GM12878 (cell line): ENCODE results near the gene SPATA9. TPM values are rescaled to one million over a fixed set of nuclear protein-coding genes. Genes with fewer than 3 reads are reported as not detected.

Source experiments
- ATF2 ChIP-seq: IDR thresholded peaks from 2 replicates; pipeline ENCODE4 v1.6.1; 2012; ENCODE audit warnings: low read length, inconsistent platforms
- CREM ChIP-seq: IDR thresholded peaks from 2 replicates; pipeline ENCODE4 v1.6.1; 2014; ENCODE audit warnings: antibody characterized with exemption, low read depth
- CTCF ChIP-seq, 3 experiments: IDR thresholded peaks in 2 of 3; conservative IDR thresholded peaks in 1 of 3; 2 replicates each; pipeline ENCODE4 v1.5.1; 2011; ENCODE audit warnings: low read depth in 3 of 3, low read length in 3 of 3, mild to moderate bottlenecking in 3 of 3, control low read depth in 2 of 3, moderate library complexity in 2 of 3, inconsistent platforms in 1 of 3, mixed read lengths in 1 of 3; ENCODE audit not compliant: control insufficient read depth in 2 of 3, insufficient read depth in 1 of 3; ENCODE audit errors: extremely low read depth in 1 of 3
- FOXK2 ChIP-seq: fragments of 450-650 bp; IDR thresholded peaks from 2 replicates; pipeline ENCODE4 v1.6.1; 2017; ENCODE audit warnings: mild to moderate bottlenecking, moderate library complexity
- HDAC2 ChIP-seq: fragments of 200-600 bp; sonication (generic); IDR thresholded peaks from 2 replicates; pipeline ENCODE4 v1.6.1; 2017
- IKZF1 ChIP-seq: fragments of 450-650 bp; conservative IDR thresholded peaks from 2 replicates; pipeline ENCODE4 v1.6.1; 2017; ENCODE audit warnings: antibody characterized with exemption, mild to moderate bottlenecking
- IKZF2 ChIP-seq, 2 experiments: fragments of 450-650 bp; IDR thresholded peaks; 2 replicates each; pipeline ENCODE4 v1.6.1; 2017; ENCODE audit warnings: mild to moderate bottlenecking in 2 of 2, moderate library complexity in 2 of 2
- MLLT1 ChIP-seq: fragments of 450-650 bp; IDR thresholded peaks from 2 replicates; pipeline ENCODE4 v1.6.1; 2016; ENCODE audit warnings: mild to moderate bottlenecking
- MTA2 ChIP-seq: fragments of 450-650 bp; IDR thresholded peaks from 2 replicates; pipeline ENCODE4 v1.6.1; 2016; ENCODE audit warnings: low read depth, mild to moderate bottlenecking, moderate library complexity
- NBN ChIP-seq: fragments of 450-650 bp; IDR thresholded peaks from 2 replicates; pipeline ENCODE4 v1.6.1; 2016
- NKRF ChIP-seq: fragments of 450-650 bp; conservative IDR thresholded peaks from 2 replicates; pipeline ENCODE4 v1.6.1; 2017; ENCODE audit warnings: mild to moderate bottlenecking, moderate library complexity
- NR2C1 ChIP-seq: fragments of 450-650 bp; IDR thresholded peaks from 2 replicates; pipeline ENCODE4 v1.6.1; 2017; ENCODE audit warnings: antibody characterized with exemption, mild to moderate bottlenecking, moderate library complexity
- POU2F2 ChIP-seq: IDR thresholded peaks from 3 replicates; pipeline ENCODE4 v1.6.1; 2011; ENCODE audit warnings: low read depth, mild to moderate bottlenecking, low read length, borderline replicate concordance
- RAD21 ChIP-seq: IDR thresholded peaks from 2 replicates; pipeline ENCODE4 v1.6.1; 2011; ENCODE audit warnings: mild to moderate bottlenecking, low read depth, low read length, moderate library complexity; ENCODE audit not compliant: insufficient read depth
- RELB ChIP-seq: fragments of 450-650 bp; IDR thresholded peaks from 2 replicates; pipeline ENCODE4 v1.6.1; 2017; ENCODE audit warnings: low read depth, mild to moderate bottlenecking, moderate library complexity
- RFX5 ChIP-seq: IDR thresholded peaks from 2 replicates; pipeline ENCODE4 v1.6.1; 2011; ENCODE audit warnings: low read depth, low read length, improper control_type of control experiment
- RUNX3 ChIP-seq: IDR thresholded peaks from 2 replicates; pipeline ENCODE4 v1.6.1; 2012; ENCODE audit warnings: low read length, inconsistent platforms
- SP1 ChIP-seq: IDR thresholded peaks from one replicate; pipeline ENCODE4 v1.6.1; 2011; ENCODE audit warnings: low read depth, low read length
- ZNF24 ChIP-seq: fragments of 450-650 bp; IDR thresholded peaks from 2 replicates; pipeline ENCODE4 v1.6.1; 2017; ENCODE audit warnings: antibody characterized with exemption, mild to moderate bottlenecking
- polyA plus RNA-seq, 11 experiments: library from polyadenylated mRNA; depleted of rRNA in 4 of 11; unstranded in 6 of 11; stranded (reverse) in 5 of 11; fragments of >200 nt; fragmentation: Nextera tagmentation in 4 of 11; fragmentation: Illumina TruSeq in 1 of 11; extraction: Ambion mirVana in 4 of 11; extraction: Trizol in 1 of 11; gene quantifications; 1 replicate in 1 of 11; 2 replicates in 10 of 11; pipeline versions ENCODE4 v1.2.1 to v1.2.3, GENCODE V29; 2011 to 2016; ENCODE audit warnings: inconsistent platforms in 2 of 11, missing spikeins in 2 of 11, low read depth in 1 of 11
- total RNA-seq, 4 experiments: library from RNA; depleted of rRNA in 3 of 4; stranded (reverse); fragments of >200 nt in 3 of 4; fragmentation: Illumina TruSeq in 1 of 4; extraction: Trizol in 1 of 4; gene quantifications; 2 replicates each; pipeline versions ENCODE4 v1.2.1 to v1.2.3, GENCODE V29; 2013 to 2021

The SPATA9 gene
- total and polyA plus RNA-seq, 10 of the 15 experiments (the other 5 are each of a cell fraction or from before 2014, with no cell fraction given) = 0.11 to 0.49 (median 0.16) TPM; not detected in 1

GRCh38 chr5:95644351-95645042 is 38.3 kb downstream of the SPATA9 start (continued):
- TF ChIP-seq ATF2 = no peak
- no peak for TF ChIP-seq SP1
- TF ChIP-seq NR2C1 = no peak
- peak; percentile 87 for TF ChIP-seq RUNX3
- no peak for TF ChIP-seq NKRF
- peak; percentile 62 for TF ChIP-seq MLLT1
- TF ChIP-seq CTCF (IDR thresholded peaks at IDR 0.05 in 2 of 3, conservative IDR thresholded peaks at IDR 0.05 in 1 of 3; ENCODE audit: control insufficient read depth in 2 of 3, extremely low read depth in 1 of 3, insufficient read depth in 1 of 3, low read depth in 3 of 3, low read length in 3 of 3) = peak; percentile 66 to 86 (median 86)
- peak; percentile 95 for TF ChIP-seq ZNF24
- peak; percentile 44 to 45; a peak in 2 of 4 replicates for TF ChIP-seq IKZF2 (IDR thresholded peaks at IDR 0.05)
- TF ChIP-seq NBN = peak; percentile 74; the same call in 1 of the 2 replicates
- 0 out of 2 replicates have a peak, but pooled peaks have one; percentile 12 for TF ChIP-seq IKZF1
- peak; percentile 48; the same call in 1 of the 2 replicates for TF ChIP-seq RELB
- TF ChIP-seq MTA2 = peak; percentile 53; the same call in 1 of the 2 replicates
- peak; percentile 75 for TF ChIP-seq RFX5
- peak; percentile 87 for TF ChIP-seq RAD21
- no peak for TF ChIP-seq CREM
- no peak for TF ChIP-seq HDAC2
- TF ChIP-seq POU2F2 = 0 out of 3 replicates have a peak, but pooled peaks have one; percentile 36
- TF ChIP-seq FOXK2 = no peak
